Prostate gland (tissue), 2 donors: ENCODE results near the gene LRPPRC.

Source experiments
- POLR2AphosphoS5 ChIP-seq: sonication (generic); formaldehyde crosslinking; IDR thresholded peaks from one replicate; pipeline ENCODE4 v1.6.1; 2017; ENCODE audit warnings: antibody characterized with exemption
- TF ChIP-seq, protein P1 (sequence below), 4 experiments: fragments of 200-600 bp in 2 of 4; fragments of 450-650 bp in 2 of 4; sonication (generic) in 2 of 4; IDR thresholded peaks; 1 replicate in 3 of 4; 2 replicates in 1 of 4; pipeline ENCODE4 v1.5.1; 2016 to 2019; ENCODE audit warnings: antibody characterized with exemption in 4 of 4, mild to moderate bottlenecking in 2 of 4, moderate library complexity in 2 of 4

DNA sequence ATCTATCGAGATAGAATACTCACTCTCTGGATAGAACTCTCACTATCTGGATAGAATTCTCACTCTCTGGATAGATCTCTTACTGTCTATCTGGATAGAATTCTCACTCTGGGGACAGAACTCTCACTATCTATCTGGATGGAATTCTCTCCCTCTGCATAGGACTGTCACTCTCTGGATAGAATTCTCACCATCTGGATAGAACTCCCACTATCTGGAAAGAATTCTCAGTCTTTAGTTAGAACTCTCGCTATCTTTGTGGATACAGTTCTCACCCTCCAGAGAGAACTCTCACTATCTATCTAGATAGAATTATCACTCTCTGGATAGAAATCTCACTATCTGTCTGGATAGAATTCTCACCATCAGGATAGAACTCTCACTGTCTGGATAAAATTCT, 140.5 kb downstream of the LRPPRC start:
- TF ChIP-seq, protein P1, sequence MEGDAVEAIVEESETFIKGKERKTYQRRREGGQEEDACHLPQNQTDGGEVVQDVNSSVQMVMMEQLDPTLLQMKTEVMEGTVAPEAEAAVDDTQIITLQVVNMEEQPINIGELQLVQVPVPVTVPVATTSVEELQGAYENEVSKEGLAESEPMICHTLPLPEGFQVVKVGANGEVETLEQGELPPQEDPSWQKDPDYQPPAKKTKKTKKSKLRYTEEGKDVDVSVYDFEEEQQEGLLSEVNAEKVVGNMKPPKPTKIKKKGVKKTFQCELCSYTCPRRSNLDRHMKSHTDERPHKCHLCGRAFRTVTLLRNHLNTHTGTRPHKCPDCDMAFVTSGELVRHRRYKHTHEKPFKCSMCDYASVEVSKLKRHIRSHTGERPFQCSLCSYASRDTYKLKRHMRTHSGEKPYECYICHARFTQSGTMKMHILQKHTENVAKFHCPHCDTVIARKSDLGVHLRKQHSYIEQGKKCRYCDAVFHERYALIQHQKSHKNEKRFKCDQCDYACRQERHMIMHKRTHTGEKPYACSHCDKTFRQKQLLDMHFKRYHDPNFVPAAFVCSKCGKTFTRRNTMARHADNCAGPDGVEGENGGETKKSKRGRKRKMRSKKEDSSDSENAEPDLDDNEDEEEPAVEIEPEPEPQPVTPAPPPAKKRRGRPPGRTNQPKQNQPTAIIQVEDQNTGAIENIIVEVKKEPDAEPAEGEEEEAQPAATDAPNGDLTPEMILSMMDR (IDR thresholded peaks at IDR 0.05): no peak
- TF ChIP-seq POLR2AphosphoS5: no peak
